H1 (cell line): ENCODE data around the gene NAA60. TPM values are rescaled to one million over a fixed set of nuclear protein-coding genes. Genes with fewer than 3 reads are reported as not detected.

Experiments
- CBX8 ChIP-seq: fragments of 300-800, 300-1000 bp; sonication (generic); IDR thresholded peaks from 2 replicates; pipeline ENCODE4 v1.7.1; 2016; ENCODE audit warnings: low read depth, low read length, borderline replicate concordance
- HDAC2 ChIP-seq, 2 experiments: fragments of 300-600 bp in 1 of 2; sonication (generic) in 1 of 2; IDR thresholded peaks; 2 replicates each; pipeline ENCODE4 v1.6.1; 2011 to 2012; ENCODE audit warnings: low read depth in 2 of 2, low read length in 2 of 2, mild to moderate bottlenecking in 2 of 2, moderate library complexity in 2 of 2, borderline replicate concordance in 1 of 2, inconsistent platforms in 1 of 2
- HDAC6 ChIP-seq: IDR thresholded peaks from one replicate; pipeline ENCODE4 v1.7.1; 2012; ENCODE audit warnings: low read depth, mild to moderate bottlenecking, inconsistent platforms, low read length, moderate library complexity
- RBBP5 ChIP-seq: IDR thresholded peaks from 2 replicates; pipeline ENCODE4 v1.7.1; 2012; ENCODE audit warnings: low read depth, mild to moderate bottlenecking, inconsistent platforms, low read length, moderate library complexity, borderline replicate concordance
- RNF2 ChIP-seq: fragments of 200-900, 300-1000 bp; sonication (generic); IDR thresholded peaks from 2 replicates; pipeline ENCODE4 v1.7.1; 2016; ENCODE audit warnings: borderline replicate concordance, low read depth, mild to moderate bottlenecking, antibody characterized with exemption, low read length; ENCODE audit not compliant: poor library complexity, severe bottlenecking; ENCODE audit errors: missing control alignments
- TBP ChIP-seq: IDR thresholded peaks from 2 replicates; pipeline ENCODE4 v1.6.1; 2011; ENCODE audit warnings: low read depth, low read length, improper control_type of control experiment
- polyA plus RNA-seq, 7 experiments: library from polyadenylated mRNA; depleted of rRNA in 3 of 7; stranded (reverse) in 5 of 7; unstranded in 2 of 7; fragments of >200 nt in 5 of 7; fragments of 200-250 nt in 2 of 7; gene quantifications; 1 replicate in 5 of 7; 2 replicates in 1 of 7; 4 replicates in 1 of 7; pipeline versions ENCODE4 v1.2.1 to v1.2.3, GENCODE V29; 2011 to 2013; ENCODE audit warnings: missing spikeins in 2 of 7, mixed read lengths in 2 of 7
- total RNA-seq: library from RNA; stranded (reverse); fragmentation: NEBNext Ultra II Directional; extraction: Animal tissue kit (Norgen Biotek cat#: 25700); gene quantifications from 2 replicates; pipeline ENCODE4 v1.2.1, GENCODE V29; 2021
- TF ChIP-seq, protein P1 (sequence below): IDR thresholded peaks from 2 replicates; pipeline ENCODE4 v1.6.1; 2012; ENCODE audit warnings: inconsistent platforms

The NAA60 gene
- total and polyA plus RNA-seq, 2 of the 8 experiments (the other 6 are each of a cell fraction or from before 2014, with no cell fraction given), result 34.1 to 47.6 TPM

DNA sequence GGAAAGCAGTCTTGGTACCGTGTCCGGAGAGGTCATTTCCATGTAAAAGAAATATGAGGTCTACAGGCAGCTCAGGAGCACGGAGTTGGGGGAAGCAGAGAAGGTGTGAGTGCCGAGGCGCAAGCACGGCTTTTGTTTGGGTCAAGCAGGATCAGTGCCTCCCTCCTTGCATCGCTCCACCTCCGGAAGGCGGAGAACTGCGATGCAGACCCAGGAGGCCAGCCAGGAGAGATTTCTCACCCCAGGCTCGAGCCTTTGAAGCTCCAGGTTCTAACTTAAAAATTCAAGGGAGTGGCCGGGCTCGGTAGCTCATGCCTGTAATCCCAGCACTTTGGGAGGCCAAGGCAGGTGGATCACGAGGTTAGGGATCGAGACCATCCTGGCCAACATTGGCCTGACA is 25.0 kb downstream of the NAA60 start (continued):
- TF ChIP-seq RNF2 (no peak), CBX8 (no peak), RBBP5 (no peak), TBP (no peak), HDAC6 (no peak), HDAC2 (IDR thresholded peaks at IDR 0.05; ENCODE audit: borderline replicate concordance in 1 of 2, low read depth in 2 of 2, low read length in 2 of 2) (no peak)
- TF ChIP-seq, protein P1, sequence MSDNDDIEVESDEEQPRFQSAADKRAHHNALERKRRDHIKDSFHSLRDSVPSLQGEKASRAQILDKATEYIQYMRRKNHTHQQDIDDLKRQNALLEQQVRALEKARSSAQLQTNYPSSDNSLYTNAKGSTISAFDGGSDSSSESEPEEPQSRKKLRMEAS, result no peak
- TF ChIP-seq, all 59 proteins: peak for 0
